Islet of Langerhans (tissue), 1 donor: ENCODE data around the gene RGPD6.
"Not testable (repeated sequence)": the region's sequence is repeated elsewhere in the genome, so short reads cannot be mapped to it uniquely, and the experiment has no call there.

Source experiments
- FAIRE-seq: peaks from one replicate; lab custom pipeline; 2011; peaks lifted over from hg19 to GRCh38; lab: Jason Lieb, UNC

Gene RGPD6

DNA sequence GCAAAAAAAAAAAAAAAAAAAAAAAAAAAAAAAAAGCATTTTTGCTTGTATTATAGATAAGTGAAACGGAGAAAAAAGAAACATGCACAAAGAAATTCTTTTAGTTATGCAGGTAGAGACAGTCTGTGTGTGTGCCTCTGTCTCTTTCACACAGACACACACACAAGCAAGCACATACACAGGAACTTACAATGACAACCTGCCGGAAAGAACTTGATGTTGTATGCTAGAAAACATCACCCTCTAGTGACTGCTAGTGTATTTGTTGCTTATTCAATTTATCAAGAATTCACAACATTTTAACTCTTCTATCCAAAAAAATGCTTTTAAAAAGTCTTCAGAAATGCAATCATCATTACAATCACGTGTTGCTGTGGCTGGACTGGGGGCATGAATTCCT is 95.8 kb downstream of the RGPD6 start:
- FAIRE-seq = not testable (repeated sequence)

DNA sequence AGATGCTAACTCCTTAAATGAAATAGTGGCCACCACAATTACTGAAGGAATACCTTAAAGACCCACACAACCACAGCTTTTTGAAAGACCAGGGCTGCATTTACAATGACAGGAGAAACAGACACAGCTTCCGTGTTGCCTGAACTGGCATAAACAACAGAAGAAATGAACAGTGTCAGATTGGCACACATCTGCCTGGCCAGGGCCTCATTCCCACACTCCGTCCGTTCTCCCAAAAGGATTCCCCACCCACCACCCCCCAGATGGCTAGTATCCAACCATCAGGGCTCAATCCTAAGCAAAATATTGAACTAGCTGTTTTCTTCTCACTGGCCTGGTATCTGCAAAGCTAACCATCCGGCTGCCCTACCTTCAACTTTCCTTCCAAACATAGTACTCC is 96.9 kb downstream of the RGPD6 start:
- FAIRE-seq = not testable (repeated sequence)

DNA sequence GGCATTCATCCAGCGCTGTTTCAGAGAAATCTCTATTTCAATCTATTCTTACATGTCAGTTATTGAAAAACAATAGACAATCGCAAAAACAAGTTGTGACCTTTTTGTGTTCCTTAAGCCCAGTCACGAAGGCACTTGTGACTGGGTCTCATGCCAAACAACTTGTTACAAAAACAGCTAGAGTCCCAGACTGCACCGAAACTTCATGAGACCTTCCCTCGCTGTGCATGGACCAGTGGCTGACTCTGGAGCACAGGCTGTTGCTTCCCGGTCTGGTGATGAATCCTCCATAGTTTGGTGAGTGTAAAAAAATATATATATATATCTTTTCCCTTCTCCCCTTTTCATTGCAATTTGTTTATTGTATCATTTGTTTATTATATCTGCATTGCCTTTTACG is 99.7 kb downstream of the RGPD6 start:
- not testable (repeated sequence) for FAIRE-seq

DNA sequence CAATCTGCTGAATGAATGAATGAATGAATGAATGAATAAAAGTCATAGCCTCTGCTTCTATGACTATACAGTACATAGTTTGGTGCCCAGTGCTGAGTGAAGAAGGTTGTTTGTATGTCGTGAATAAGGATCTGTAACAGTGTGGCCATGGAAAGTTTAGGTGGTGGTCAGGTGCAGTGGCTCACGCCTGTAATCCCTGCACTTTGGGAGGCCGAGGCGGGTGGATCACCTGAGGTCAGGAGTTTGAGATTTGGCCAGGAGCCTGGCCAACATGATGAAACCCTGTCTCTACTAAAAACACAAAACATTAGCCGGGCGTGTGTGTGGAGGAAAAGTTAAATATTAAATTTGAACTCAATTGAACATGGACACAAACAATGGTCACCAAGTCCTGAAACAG is 100.1 kb downstream of the RGPD6 start:
- not testable (repeated sequence) for FAIRE-seq

DNA sequence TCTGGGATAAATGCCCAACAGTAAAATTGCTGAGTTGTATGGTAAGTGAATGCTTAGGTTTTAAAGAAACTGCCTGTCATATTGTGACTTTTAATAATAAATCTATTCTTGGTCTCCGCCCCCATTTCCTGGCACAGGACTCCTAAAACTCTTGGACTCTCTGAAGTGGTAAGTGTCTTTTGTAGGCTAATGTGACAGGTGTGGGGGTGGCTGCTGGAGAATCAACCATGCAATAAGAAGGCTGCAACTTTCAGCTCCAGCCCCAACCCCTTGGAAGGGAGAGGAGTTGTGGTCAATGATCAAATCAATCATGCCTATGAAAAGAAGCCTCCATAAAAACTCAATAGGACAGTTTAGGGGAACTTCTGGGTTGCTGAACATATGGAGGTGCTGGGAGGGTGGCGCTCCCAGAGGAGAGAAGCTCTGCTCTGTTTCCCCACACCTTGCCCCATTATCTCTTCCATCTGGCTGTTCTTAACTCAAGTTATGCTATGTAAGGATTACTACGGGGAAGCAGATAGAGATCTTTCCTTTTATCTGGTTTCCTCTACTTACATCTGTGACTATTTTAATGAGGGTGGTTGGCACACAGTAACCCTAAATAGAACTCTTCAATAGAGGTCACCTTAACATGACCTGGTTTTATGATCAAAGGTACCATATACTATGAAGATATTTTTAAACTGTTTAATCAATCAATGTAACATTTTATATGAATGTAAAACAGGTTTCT is 101.2 kb downstream of the RGPD6 start:
- not testable (repeated sequence) for FAIRE-seq

DNA sequence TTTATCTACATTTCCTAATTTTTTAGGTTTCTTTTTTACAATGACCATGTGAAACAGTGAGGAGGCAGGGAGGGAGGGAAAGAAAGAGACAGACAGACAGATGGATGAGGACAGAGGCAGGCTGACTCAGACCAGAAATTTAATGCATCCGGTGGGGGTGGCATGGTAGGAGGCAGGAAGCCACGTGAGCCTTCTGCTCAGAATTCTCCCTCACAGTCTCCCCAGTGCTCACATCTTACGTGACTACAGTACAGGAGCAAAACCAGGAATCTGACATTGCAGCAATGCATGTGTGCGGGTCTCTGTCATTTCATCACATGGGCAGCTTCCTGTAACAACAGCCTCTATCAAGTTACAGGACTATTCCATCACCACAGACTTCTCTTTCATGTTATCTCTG is 102.1 kb downstream of the RGPD6 start:
- FAIRE-seq = not testable (repeated sequence)

DNA sequence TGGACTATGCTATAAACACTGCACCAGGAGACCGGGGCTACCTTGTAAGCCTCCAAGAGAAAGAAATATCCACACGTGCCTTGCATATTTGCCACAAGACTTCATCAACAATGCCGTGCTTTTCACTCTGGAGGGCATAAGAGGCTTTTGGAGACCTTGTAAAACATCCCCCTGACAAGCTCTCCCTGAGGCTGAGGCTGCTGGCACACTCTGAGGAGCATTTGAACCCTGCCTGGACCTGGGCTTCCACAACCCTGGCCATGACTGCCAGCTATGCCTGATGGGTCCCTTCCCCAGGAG is 104.0 kb downstream of the RGPD6 start:
- not testable (repeated sequence) for FAIRE-seq

DNA sequence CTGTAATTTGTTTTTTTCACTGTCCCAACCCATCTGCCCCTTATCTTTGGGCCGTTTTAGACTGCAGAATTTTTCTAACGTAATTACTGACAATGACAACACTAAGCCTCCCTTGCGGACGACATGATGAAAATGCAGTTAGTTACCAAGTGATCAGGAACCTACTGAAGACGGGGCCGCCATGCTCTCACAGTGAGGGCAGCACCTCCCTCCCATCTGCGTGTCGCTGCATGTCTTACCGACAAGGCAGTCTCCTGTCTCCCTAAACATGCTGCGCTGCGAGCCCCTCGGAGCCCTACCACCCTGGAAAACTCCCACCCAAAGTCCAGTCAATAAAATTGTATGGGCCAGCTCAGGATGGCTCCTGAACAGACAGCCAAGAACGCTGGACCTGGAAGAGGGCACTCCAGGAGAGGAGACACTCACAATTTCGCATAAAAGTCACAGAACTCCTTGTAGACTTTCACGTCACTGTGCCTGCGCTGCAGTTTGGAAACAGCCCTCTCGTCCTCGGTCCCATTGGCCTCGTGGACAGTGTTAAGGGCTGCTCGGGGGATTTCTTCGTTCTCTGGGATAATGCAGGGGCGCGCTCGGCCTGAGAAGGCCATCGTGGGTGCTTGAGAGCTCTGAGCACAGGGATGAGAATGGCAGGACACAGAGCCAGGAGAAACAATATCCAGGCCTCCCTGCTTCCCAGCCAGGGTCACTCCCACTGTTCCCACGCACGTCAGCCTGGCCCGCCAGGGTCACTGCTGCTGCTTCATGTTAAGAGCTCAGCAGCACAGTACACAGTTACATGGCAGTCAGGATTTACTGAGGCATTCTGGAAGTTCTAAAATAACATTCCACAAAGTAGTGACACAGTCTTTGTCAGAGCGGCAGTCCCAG is 104.6 kb downstream of the RGPD6 start, which contains the start of gene LIMS4:
Gene LIMS4 (minus strand): TSS at position 646 of the 888 bp plus-strand sequence. CDS start 38 bp downstream, at position 608.
- not testable (repeated sequence) for FAIRE-seq

DNA sequence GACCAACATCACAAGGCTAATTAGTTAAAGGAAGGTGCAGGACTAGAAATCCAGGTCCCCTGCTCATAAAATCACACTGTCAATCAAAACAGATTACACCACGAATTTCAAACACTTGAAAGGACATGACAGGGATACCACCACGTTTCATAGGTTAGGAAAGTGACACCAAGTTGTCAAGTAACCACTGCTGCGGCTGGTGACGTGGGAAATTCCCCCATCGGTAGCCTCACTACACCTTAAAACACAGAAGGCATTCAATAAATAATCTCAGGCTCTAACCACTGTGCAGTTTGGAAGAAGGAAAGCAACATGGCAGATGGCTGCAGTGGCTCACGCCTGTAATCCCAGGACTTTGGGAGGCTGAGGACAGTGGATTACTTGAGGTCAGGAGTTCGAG is 108.1 kb downstream of the RGPD6 start:
- FAIRE-seq = not testable (repeated sequence)

DNA sequence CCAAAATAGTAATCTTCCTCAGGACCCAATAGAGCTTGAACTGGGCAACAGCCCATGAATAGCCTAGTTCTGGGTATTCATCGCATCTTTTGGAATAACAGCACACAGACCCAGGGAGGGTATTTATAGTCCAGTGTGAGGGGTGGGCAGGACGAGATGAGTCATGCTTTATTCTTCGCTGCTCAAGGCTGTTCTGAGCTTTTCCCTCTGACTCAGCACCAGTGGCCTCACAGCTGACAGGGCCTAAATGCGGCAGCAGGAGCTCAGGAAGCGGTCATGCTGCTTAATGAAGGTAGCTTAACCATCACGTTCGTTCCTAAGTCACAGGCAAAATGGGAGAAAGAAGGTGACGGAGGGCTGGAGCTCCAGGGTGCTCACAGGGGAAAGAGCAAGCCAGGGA is 111.7 kb downstream of the RGPD6 start:
- FAIRE-seq = not testable (repeated sequence)
